GM23248 (cell line): ENCODE measurements around the gene ACSL6. TPM values are rescaled to one million over a fixed set of nuclear protein-coding genes. Genes with fewer than 3 reads are reported as not detected.

Experiments used
- DNase-seq: peaks from one replicate; pipeline ENCODE4 v3.0.0-alpha.2; 2015
- H2AFZ ChIP-seq: fragments of 200-600 bp; sonication (generic); 2 replicates; pipeline ENCODE4 v1.6.1; 2016; ENCODE audit warnings: antibody characterized with exemption
- H3F3A ChIP-seq: fragments of 200-600 bp; sonication (generic); 2 replicates; pipeline ENCODE4 v1.6.1; 2016; ENCODE audit warnings: mild to moderate bottlenecking, antibody characterized with exemption, mixed run types; ENCODE audit not compliant: insufficient read depth
- H3K27ac ChIP-seq: fragments of 200-600 bp; sonication (generic); 2 replicates; pipeline ENCODE4 v1.5.1; 2016; ENCODE audit warnings: mild to moderate bottlenecking
- H3K27me3 ChIP-seq: fragments of 200-600 bp; sonication (generic); replicated peaks from 2 replicates; pipeline ENCODE4 v1.6.1; 2016; ENCODE audit warnings: mild to moderate bottlenecking; ENCODE audit not compliant: insufficient read depth
- H3K36me3 ChIP-seq: fragments of 200-600 bp; sonication (generic); 2 replicates; pipeline ENCODE4 v1.6.1; 2016; ENCODE audit warnings: low read depth, mild to moderate bottlenecking
- H3K4me1 ChIP-seq: fragments of 200-600 bp; sonication (generic); 2 replicates; pipeline ENCODE4 v1.6.1; 2016; ENCODE audit warnings: mild to moderate bottlenecking; ENCODE audit not compliant: insufficient read depth
- H3K4me2 ChIP-seq: fragments of 200-600 bp; sonication (generic); one replicate; pipeline ENCODE4 v1.6.1; 2016; ENCODE audit warnings: mild to moderate bottlenecking; ENCODE audit not compliant: unreplicated experiment
- H3K4me3 ChIP-seq: fragments of 200-600 bp; sonication (generic); 2 replicates; pipeline ENCODE4 v1.5.1; 2016; ENCODE audit warnings: mild to moderate bottlenecking
- H3K79me2 ChIP-seq: fragments of 200-600 bp; sonication (generic); 2 replicates; pipeline ENCODE4 v1.6.1; 2016; ENCODE audit warnings: mild to moderate bottlenecking; ENCODE audit not compliant: insufficient read depth
- H3K9ac ChIP-seq: fragments of 200-600 bp; sonication (generic); 2 replicates; pipeline ENCODE4 v1.6.1; 2016; ENCODE audit warnings: mild to moderate bottlenecking
- H3K9me2 ChIP-seq: fragments of 200-600 bp; sonication (generic); 2 replicates; pipeline ENCODE4 v1.6.1; 2016; ENCODE audit warnings: mixed run types, mild to moderate bottlenecking, moderate library complexity; ENCODE audit not compliant: insufficient read depth
- H3K9me3 ChIP-seq: fragments of 200-600 bp; sonication (generic); one replicate; pipeline ENCODE4 v1.6.1; 2017; ENCODE audit warnings: low read depth
- H4K20me1 ChIP-seq: fragments of 200-600 bp; sonication (generic); 2 replicates; pipeline ENCODE4 v1.6.0; 2016; ENCODE audit not compliant: insufficient read depth
- EZH2 ChIP-seq: fragments of 200-600 bp; sonication (generic); IDR thresholded peaks from 2 replicates; pipeline ENCODE4 v1.6.1; 2018; ENCODE audit warnings: antibody characterized with exemption, mild to moderate bottlenecking; ENCODE audit not compliant: insufficient read depth, poor library complexity, severe bottlenecking
- EZH2phosphoT487 ChIP-seq: fragments of 200-600 bp; sonication (generic); IDR thresholded peaks from 2 replicates; pipeline ENCODE4 v1.6.1; 2018; ENCODE audit warnings: antibody characterized with exemption, moderate library complexity, mild to moderate bottlenecking, low read depth; ENCODE audit not compliant: insufficient read depth
- WGBS, 2 experiments: methylation state at CpG; one replicate each; pipeline ENCODE4 v1.1.6; 2015 to 2017; ENCODE audit warnings: low lambda C conversion rate in 2 of 2, low coverage in 1 of 2; ENCODE audit errors: missing lambda C conversion rate in 2 of 2; 5-methylcytosine and 5-hydroxymethylcytosine counted together
- in situ Hi-C: fragments of 300-500 bp; cut with MboI; formaldehyde crosslinking; loops from 2 replicates; pipeline ENCODE4 v1.15.0; 2020
- polyA plus RNA-seq: library from polyadenylated mRNA; unstranded; fragments of >200 nt; fragmentation: Nextera tagmentation; extraction: Ambion mirVana; gene quantifications from 2 replicates; pipeline ENCODE4 v1.2.1, GENCODE V29; 2016
- total RNA-seq: library from RNA; depleted of rRNA; stranded (reverse); fragments of >200 nt; shearing (Covaris generic); gene quantifications from 2 replicates; pipeline ENCODE4 v1.2.3, GENCODE V29; 2014

The ACSL6 gene
- total and polyA plus RNA-seq, 2 experiments from 2014 or later = 0.11 TPM; not detected in 1

DNA sequence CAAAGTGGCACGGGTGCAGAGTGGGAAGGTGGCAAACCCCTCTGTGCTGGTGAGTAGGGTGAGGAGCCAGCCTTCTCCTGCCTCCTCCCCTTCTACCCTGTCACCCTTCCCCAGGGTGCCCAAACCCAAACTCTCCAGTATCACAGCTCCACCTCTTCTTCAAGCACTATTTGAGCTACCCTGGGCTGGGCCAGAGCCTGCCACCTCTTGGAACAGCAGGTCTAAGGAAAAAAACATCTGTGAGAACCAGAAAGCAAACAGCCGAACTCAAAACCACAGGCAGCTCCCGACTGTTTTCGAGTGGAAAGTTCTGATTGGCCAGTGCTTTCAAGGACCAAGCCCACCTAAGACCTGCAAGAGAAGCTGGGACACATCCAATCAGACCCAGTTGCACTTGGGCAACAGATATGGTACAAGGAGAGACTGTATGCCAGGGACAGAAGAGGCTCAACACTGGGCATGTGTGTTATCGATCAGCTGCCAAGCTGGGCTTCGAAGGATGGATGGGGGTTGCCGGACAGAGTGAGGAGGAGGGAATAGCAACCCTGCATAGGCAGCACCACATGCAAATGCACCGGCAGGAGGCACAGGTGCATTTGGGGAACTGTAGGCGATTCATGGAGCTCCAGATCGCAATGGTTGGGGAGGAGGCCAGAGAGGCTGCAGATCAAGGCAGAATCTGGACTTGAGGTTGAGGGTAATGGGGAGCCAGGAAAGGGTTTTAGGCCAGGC lies 19.7 kb downstream of the ACSL6 start:
- Histone ChIP-seq H3K27ac (no peak overlapping the region), H3K36me3 (no peaks in the 10 kb centered on the region), H4K20me1 (no peaks in the 10 kb centered on the region), H3K9ac (no peak overlapping the region), H3K4me2 (no peak overlapping the region), H3K27me3 (no peaks in the 10 kb centered on the region), H3K79me2 (no peaks in the 10 kb centered on the region), H3K4me1 (no peaks in the 10 kb centered on the region), H3F3A (no peaks in the 10 kb centered on the region), H2AFZ (no peak overlapping the region), H3K9me3 (no peaks in the 10 kb centered on the region), H3K9me2 (no peaks in the 10 kb centered on the region), H3K4me3 (no peak overlapping the region)
- DNase-seq = no peak
- TF ChIP-seq EZH2 = no peak
- TF ChIP-seq EZH2phosphoT487 = no peak
- 51 to 52% methylated on average over 10 of the region's 10 CpGs for WGBS, 2 experiments
- in situ Hi-C loops = no loop called here

- Histone ChIP-seq H3K9me2 (no peaks in the 10 kb centered on the region), H4K20me1 (no peaks in the 10 kb centered on the region), H3K36me3 (no peaks in the 10 kb centered on the region), H3K27me3 (no peaks in the 10 kb centered on the region), H3K9ac (no peak overlapping the region), H3K4me1 (no peaks in the 10 kb centered on the region), H3K9me3 (no peaks in the 10 kb centered on the region), H3K4me3 (no peak overlapping the region), H3K27ac (no peak overlapping the region), H3K4me2 (no peak overlapping the region), H2AFZ (no peak overlapping the region), H3K79me2 (no peaks in the 10 kb centered on the region), H3F3A (no peaks in the 10 kb centered on the region)
- in situ Hi-C loops = no loop called here
- 77 to 84% methylated on average over 13 of the region's 13 CpGs for WGBS, 2 experiments
- no peak for DNase-seq
- no peak for TF ChIP-seq EZH2
- TF ChIP-seq EZH2phosphoT487 = no peak
Measured at GRCh38 chr5:131990716-131991115, 20.7 kb downstream of the ACSL6 start.

GRCh38 chr5:131988601-131989000 lies 22.9 kb downstream of the ACSL6 start:
- no peak overlapping the region for H3K4me3 ChIP-seq
- no peaks in the 10 kb centered on the region for H4K20me1 ChIP-seq
- TF ChIP-seq EZH2 (no peak), EZH2phosphoT487 (no peak)
- DNase-seq = no peak
- H3F3A ChIP-seq = no peaks in the 10 kb centered on the region
- no peak overlapping the region for H3K27ac ChIP-seq
- H3K9me3 ChIP-seq = no peaks in the 10 kb centered on the region
- no peaks in the 10 kb centered on the region for H3K27me3 ChIP-seq
- H3K4me1 ChIP-seq = no peaks in the 10 kb centered on the region
- no peak overlapping the region for H3K9ac ChIP-seq
- no peaks in the 10 kb centered on the region for H3K79me2 ChIP-seq
- H3K4me2 ChIP-seq = no peak overlapping the region
- in situ Hi-C loops = no loop called here
- no peaks in the 10 kb centered on the region for H3K9me2 ChIP-seq
- WGBS, 2 experiments = 72% methylated on average over 6 of the region's 6 CpGs
- no peaks in the 10 kb centered on the region for H3K36me3 ChIP-seq
- H2AFZ ChIP-seq = no peak overlapping the region

DNA sequence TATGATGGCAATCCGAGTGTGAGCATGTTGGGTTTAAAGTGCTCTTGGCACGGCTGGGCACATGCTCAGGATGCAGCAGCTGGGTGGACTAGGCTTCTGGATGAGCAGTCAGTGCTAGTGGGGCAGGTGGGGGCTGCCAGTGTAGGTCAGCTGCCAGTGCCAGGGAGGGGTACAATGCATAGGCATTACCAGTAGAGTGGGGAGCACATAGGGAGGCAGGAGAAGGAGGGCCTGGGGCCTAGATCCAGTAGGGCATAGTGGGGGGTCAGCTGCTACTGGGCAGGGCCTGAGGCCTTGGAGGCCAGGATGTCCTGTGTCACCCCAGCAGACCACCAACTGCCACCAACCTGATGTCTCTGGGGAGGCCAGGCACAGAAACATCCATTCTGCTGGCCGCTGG lies 24.2 kb downstream of the ACSL6 start:
- no peaks in the 10 kb centered on the region for H3K4me1 ChIP-seq
- H3F3A ChIP-seq = no peaks in the 10 kb centered on the region
- H3K27ac ChIP-seq = no peak overlapping the region
- no peak overlapping the region for H2AFZ ChIP-seq
- H3K4me2 ChIP-seq = no peak overlapping the region
- H3K9me2 ChIP-seq = no peaks in the 10 kb centered on the region
- in situ Hi-C loops = no loop called here
- H3K4me3 ChIP-seq = no peak overlapping the region
- H4K20me1 ChIP-seq = no peaks in the 10 kb centered on the region
- no peaks in the 10 kb centered on the region for H3K27me3 ChIP-seq
- H3K9ac ChIP-seq = no peak overlapping the region
- TF ChIP-seq EZH2 (no peak), EZH2phosphoT487 (no peak)
- H3K9me3 ChIP-seq = no peaks in the 10 kb centered on the region
- DNase-seq = no peak
- WGBS, 2 experiments = 46 to 51% methylated on average over 3 of the region's 3 CpGs
- H3K36me3 ChIP-seq = no peaks in the 10 kb centered on the region
- H3K79me2 ChIP-seq = no peaks in the 10 kb centered on the region
